ENCODE results near the gene OR8D4.

Gene OR8D4

GRCh38 chr11:123905826-123906225 is 3.9 kb downstream of the OR8D4 start:
- H3K36me3 ChIP-seq (ENCODE audit: control insufficient read depth, insufficient read depth, low read length): no peaks in the 10 kb centered on the region
- TF ChIP-seq CTCF (IDR thresholded peaks at IDR 0.05; ENCODE audit: insufficient read depth, low read length, poor library complexity, severe bottlenecking): no peak
- no peaks in the 10 kb centered on the region for H3K27me3 ChIP-seq (replicated peaks; ENCODE audit: control insufficient read depth, insufficient read depth, low read length)
- no peak overlapping the region for H3K4me3 ChIP-seq (replicated peaks; ENCODE audit: low read depth, low read length)
- no peak for DNase-seq (ENCODE audit: extremely low read depth, insufficient read length)

DNA sequence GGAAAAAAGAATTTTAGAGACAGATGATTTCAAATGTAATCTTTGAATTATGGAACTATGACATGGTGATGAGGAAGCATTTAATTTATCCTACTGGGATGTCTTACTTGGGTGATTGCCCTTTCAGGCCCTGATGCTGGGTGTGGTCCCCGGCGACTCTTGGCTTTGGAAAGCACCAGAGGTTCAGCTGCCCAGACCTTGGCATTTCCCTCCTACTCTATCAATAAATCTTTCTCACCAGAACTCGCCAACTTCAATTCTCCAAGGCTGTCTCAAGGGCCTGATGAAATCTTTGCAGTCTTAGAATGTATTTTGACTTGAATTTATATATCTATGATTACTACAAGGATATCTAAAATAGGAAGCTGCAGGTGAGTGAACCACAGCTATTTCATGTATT is 19.0 kb downstream of the OR8D4 start:
- Histone ChIP-seq H3K4me3 (replicated peaks; ENCODE audit: low read depth, low read length) (no peak overlapping the region), H3K36me3 (ENCODE audit: control insufficient read depth, insufficient read depth, low read length) (no peaks in the 10 kb centered on the region), H3K27me3 (replicated peaks; ENCODE audit: control insufficient read depth, insufficient read depth, low read length) (no peaks in the 10 kb centered on the region)
- TF ChIP-seq CTCF (IDR thresholded peaks at IDR 0.05; ENCODE audit: insufficient read depth, low read length, poor library complexity, severe bottlenecking): no peak
- DNase-seq (ENCODE audit: extremely low read depth, insufficient read length): no peak

GRCh38 chr11:123924027-123924426 is 22.1 kb downstream of the OR8D4 start:
- no peak for DNase-seq (ENCODE audit: extremely low read depth, insufficient read length)
- H3K27me3 ChIP-seq (replicated peaks; ENCODE audit: control insufficient read depth, insufficient read depth, low read length): no peaks in the 10 kb centered on the region
- H3K4me3 ChIP-seq (replicated peaks; ENCODE audit: low read depth, low read length): no peak overlapping the region
- TF ChIP-seq CTCF (IDR thresholded peaks at IDR 0.05; ENCODE audit: insufficient read depth, low read length, poor library complexity, severe bottlenecking): no peak
- H3K36me3 ChIP-seq (ENCODE audit: control insufficient read depth, insufficient read depth, low read length): no peaks in the 10 kb centered on the region

DNA sequence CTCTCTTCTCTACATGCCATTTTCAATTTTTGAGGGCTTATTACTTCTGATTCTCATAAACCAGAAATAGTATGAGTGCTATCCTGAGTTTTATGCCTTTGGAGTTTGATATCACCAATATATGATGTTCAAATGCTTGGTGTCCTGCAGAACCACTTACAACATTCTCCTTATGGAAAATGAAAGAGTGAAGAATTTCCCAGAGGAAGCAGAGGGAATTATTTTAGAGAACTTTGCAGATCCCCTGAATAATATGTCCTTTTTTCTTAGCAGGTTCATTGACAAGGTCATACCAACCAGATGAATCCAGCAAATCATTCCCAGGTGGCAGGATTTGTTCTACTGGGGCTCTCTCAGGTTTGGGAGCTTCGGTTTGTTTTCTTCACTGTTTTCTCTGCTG is 37.4 kb downstream of the OR8D4 start, which contains the start of gene OR4D5:
TSS of gene OR4D5 (plus strand) at position 301 of the 400 bp plus-strand sequence. CDS start at position 301, 0 bp downstream.
- no peak for DNase-seq (ENCODE audit: extremely low read depth, insufficient read length)
- Histone ChIP-seq H3K27me3 (replicated peaks; ENCODE audit: control insufficient read depth, insufficient read depth, low read length) (no peaks in the 10 kb centered on the region; the same call in 1 of the 2 replicates), H3K36me3 (ENCODE audit: control insufficient read depth, insufficient read depth, low read length) (no peaks in the 10 kb centered on the region), H3K4me3 (replicated peaks; ENCODE audit: low read depth, low read length) (no peak within 1 kb of the TSS)
- no peak for TF ChIP-seq CTCF (IDR thresholded peaks at IDR 0.05; ENCODE audit: insufficient read depth, low read length, poor library complexity, severe bottlenecking)

DNA sequence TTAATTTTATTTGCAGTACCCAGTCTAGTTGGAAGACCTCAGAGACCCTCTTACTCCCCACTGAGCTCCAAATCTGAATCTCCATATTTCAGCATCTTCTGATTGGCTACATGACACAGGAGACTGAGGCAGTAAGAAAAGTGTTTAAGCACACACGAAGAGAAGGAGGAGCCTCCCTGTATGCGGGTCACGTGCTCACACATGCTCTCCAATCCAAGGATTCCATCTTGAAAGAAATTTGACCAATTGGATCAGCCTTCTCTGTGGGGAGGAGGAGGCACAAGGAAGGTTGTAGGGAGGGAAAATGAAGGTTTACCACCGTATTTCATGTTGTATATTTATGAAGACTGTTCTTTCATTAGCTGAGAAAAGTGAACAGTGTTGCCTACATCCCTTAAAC is 40.4 kb downstream of the OR8D4 start:
- H3K27me3 ChIP-seq (replicated peaks; ENCODE audit: control insufficient read depth, insufficient read depth, low read length): no peaks in the 10 kb centered on the region; the same call in 1 of the 2 replicates
- H3K4me3 ChIP-seq (replicated peaks; ENCODE audit: low read depth, low read length): no peak overlapping the region
- H3K36me3 ChIP-seq (ENCODE audit: control insufficient read depth, insufficient read depth, low read length): no peaks in the 10 kb centered on the region
- TF ChIP-seq CTCF (IDR thresholded peaks at IDR 0.05; ENCODE audit: insufficient read depth, low read length, poor library complexity, severe bottlenecking): no peak
- DNase-seq (ENCODE audit: extremely low read depth, insufficient read length): no peak

- no peak for TF ChIP-seq CTCF (IDR thresholded peaks at IDR 0.05; ENCODE audit: insufficient read depth, low read length, poor library complexity, severe bottlenecking)
- no peaks in the 10 kb centered on the region; the same call in 1 of the 2 replicates for H3K27me3 ChIP-seq (replicated peaks; ENCODE audit: control insufficient read depth, insufficient read depth, low read length)
- H3K4me3 ChIP-seq (replicated peaks; ENCODE audit: low read depth, low read length): no peak within 1 kb of the TSS
- no peak for DNase-seq (ENCODE audit: extremely low read depth, insufficient read length)
- no peaks in the 10 kb centered on the region for H3K36me3 ChIP-seq (ENCODE audit: control insufficient read depth, insufficient read depth, low read length)
Measured at GRCh38 chr11:123943738-123944137, 41.8 kb downstream of the OR8D4 start, which contains the start of gene OR6T1. Gene OR6T1, minus strand, starts transcription at chr11:123943838. Its CDS starts 0 bp downstream, at chr11:123943838.

All from GM06990 (cell line).